Vagina (tissue), 2 donors: ENCODE results near the gene FUZ. TPM values are rescaled to one million over a fixed set of nuclear protein-coding genes. Genes with fewer than 3 reads are reported as not detected.

ENCODE experiments used
- DNase-seq, 2 donors: peaks; one replicate each; pipeline ENCODE4 v3.0.0-alpha.2; 2017; ENCODE audit errors: extremely low spot score in 2 of 2
- H3K27ac ChIP-seq: fragments of 200-600 bp; sonication (generic); one replicate; pipeline ENCODE4 v1.5.1; 2019
- H3K27me3 ChIP-seq: fragments of 200-600 bp; sonication (generic); one replicate; pipeline ENCODE4 v1.5.1; 2019
- H3K36me3 ChIP-seq, 2 donors: fragments of 200-600 bp; sonication (generic); one replicate each; pipeline ENCODE4 v1.5.1; 2017 to 2019
- H3K4me1 ChIP-seq: fragments of 200-600 bp; sonication (generic); one replicate; pipeline ENCODE4 v1.5.1; 2019
- H3K4me3 ChIP-seq, 2 donors: fragments of 200-600 bp; sonication (generic); 1 replicate in 1 of 2; 2 replicates in 1 of 2; pipeline ENCODE4 v1.5.1; 2016 to 2019
- H3K9me3 ChIP-seq: fragments of 200-600 bp; sonication (generic); one replicate; pipeline ENCODE4 v1.5.1; 2019
- CTCF ChIP-seq, 3 experiments: fragments of 450-650 bp in 2 of 3; fragments of 200-600 bp in 1 of 3; sonication (generic) in 1 of 3; IDR thresholded peaks; one replicate each; pipeline ENCODE4 v1.5.1; 2017 to 2019; ENCODE audit warnings: antibody characterized with exemption in 3 of 3, mild to moderate bottlenecking in 2 of 3, moderate library complexity in 2 of 3
- POLR2A ChIP-seq, 2 donors: fragments of 450-650 bp; IDR thresholded peaks; one replicate each; pipeline ENCODE4 v1.6.1; 2017; ENCODE audit warnings: antibody characterized with exemption in 2 of 2, mild to moderate bottlenecking in 2 of 2, moderate library complexity in 2 of 2
- POLR2AphosphoS5 ChIP-seq, 2 donors: sonication (generic); formaldehyde crosslinking; IDR thresholded peaks; one replicate each; pipeline ENCODE4 v1.9.0; 2017; ENCODE audit warnings: antibody characterized with exemption in 2 of 2, mild to moderate bottlenecking in 2 of 2, low read depth in 1 of 2; ENCODE audit not compliant: insufficient read depth in 1 of 2
- intact Hi-C: fragments of 100-400 bp; cut with DNase I; formaldehyde crosslinking; loops from one replicate; pipeline ENCODE4 v1.15.1; 2023
- total RNA-seq: library from RNA; depleted of rRNA; stranded (reverse); fragments of >200 nt; gene quantifications from one replicate; pipeline ENCODE4 v1.2.3, GENCODE V29; 2016

Gene FUZ
- total RNA-seq, 1 donor from 2014 or later = 11.5 TPM

- intact Hi-C loops = loop anchor here (10.0 kb wide), 1 partner anchor 102 kb away; no protein-coding TSS in a partner anchor
- Histone ChIP-seq H3K9me3 (no peaks in the 10 kb centered on the region), H3K36me3 (peaks cover 0 to 57% of the 10 kb centered on the region in 2 donors), H3K27ac (no peak overlapping the region), H3K4me1 (peaks cover 34% of the 10 kb centered on the region), H3K4me3 (no peak overlapping the region), H3K27me3 (no peaks in the 10 kb centered on the region)
- no peak for DNase-seq
- TF ChIP-seq POLR2A (IDR thresholded peaks at IDR 0.05) (no peak), POLR2AphosphoS5 (IDR thresholded peaks at IDR 0.05; ENCODE audit: insufficient read depth in 1 of 2, low read depth in 1 of 2) (no peak), CTCF (IDR thresholded peaks at IDR 0.05) (no peak)
Measured at GRCh38 chr19:49857061-49857837, 44.2 kb upstream of the FUZ start.

GRCh38 chr19:49856574-49857021, 43.5 kb upstream of the FUZ start:
- H3K9me3 ChIP-seq = no peaks in the 10 kb centered on the region

GRCh38 chr19:49855676-49856573, 42.8 kb upstream of the FUZ start:
- Histone ChIP-seq H3K4me3 (no peak overlapping the region), H3K9me3 (no peaks in the 10 kb centered on the region), H3K36me3 (peaks cover 0 to 43% of the 10 kb centered on the region in 2 donors), H3K4me1 (peaks cover 33% of the 10 kb centered on the region), H3K27ac (no peak overlapping the region), H3K27me3 (no peaks in the 10 kb centered on the region)
- DNase-seq = no peak
- TF ChIP-seq CTCF (IDR thresholded peaks at IDR 0.05) = no peak
- TF ChIP-seq POLR2AphosphoS5 (IDR thresholded peaks at IDR 0.05; ENCODE audit: insufficient read depth in 1 of 2, low read depth in 1 of 2) = no peak
- no peak for TF ChIP-seq POLR2A (IDR thresholded peaks at IDR 0.05)
- intact Hi-C loops = loop anchor here (10.0 kb wide), 1 partner anchor 101 kb away; no protein-coding TSS in a partner anchor

More at GRCh38 chr19:49856574-49857021, 43.5 kb upstream of the FUZ start:
- no peaks in the 10 kb centered on the region for H3K27me3 ChIP-seq
- no peak for TF ChIP-seq POLR2AphosphoS5 (IDR thresholded peaks at IDR 0.05; ENCODE audit: insufficient read depth in 1 of 2, low read depth in 1 of 2)
- TF ChIP-seq CTCF (IDR thresholded peaks at IDR 0.05) = no peak
- no peak for TF ChIP-seq POLR2A (IDR thresholded peaks at IDR 0.05)
- H3K4me3 ChIP-seq = no peak overlapping the region
- no peak overlapping the region for H3K27ac ChIP-seq
- peaks cover 39% of the 10 kb centered on the region for H3K4me1 ChIP-seq
- peaks cover 0 to 50% of the 10 kb centered on the region in 2 donors for H3K36me3 ChIP-seq
- DNase-seq = no peak
- intact Hi-C loops = loop anchor here (10.0 kb wide), 1 partner anchor 102 kb away; no protein-coding TSS in a partner anchor

GRCh38 chr19:49855277-49855675, 42.2 kb upstream of the FUZ start:
- no peaks in the 10 kb centered on the region for H3K27me3 ChIP-seq
- H3K4me3 ChIP-seq = no peak overlapping the region
- TF ChIP-seq POLR2AphosphoS5 (IDR thresholded peaks at IDR 0.05; ENCODE audit: insufficient read depth in 1 of 2, low read depth in 1 of 2) (no peak), CTCF (IDR thresholded peaks at IDR 0.05) (no peak), POLR2A (IDR thresholded peaks at IDR 0.05) (no peak)
- no peak for DNase-seq
- H3K9me3 ChIP-seq = no peaks in the 10 kb centered on the region
- intact Hi-C loops = loop anchor here (10.0 kb wide), 1 partner anchor 100 kb away; no protein-coding TSS in a partner anchor
- peaks cover 0 to 38% of the 10 kb centered on the region in 2 donors for H3K36me3 ChIP-seq
- H3K27ac ChIP-seq = no peak overlapping the region
- H3K4me1 ChIP-seq = peaks cover 31% of the 10 kb centered on the region
